Caki2 (cell line): ENCODE measurements around the gene RHEX. TPM values are rescaled to one million over a fixed set of nuclear protein-coding genes. Genes with fewer than 3 reads are reported as not detected.

ENCODE experiments used
- DNase-seq: peaks from one replicate; pipeline ENCODE4 v3.0.0-alpha.2; 2015; ENCODE audit warnings: low read depth
- in situ Hi-C: cut with HindIII; loops from 2 replicates; pipeline ENCODE4 v1.10.0; 2016; ENCODE audit warnings: low sequenced_read_pairs, low pct_unique_long_range_greater_than_20kb, mixed read lengths
- total RNA-seq: library from RNA; depleted of rRNA; stranded (reverse); fragments of >200 nt; shearing (Covaris generic); gene quantifications from 2 replicates; pipeline ENCODE4 v1.2.3, GENCODE V29; 2014; ENCODE audit warnings: low replicate concordance; rRNA removed

RHEX gene
- total RNA-seq, 1 experiment from 2014 or later, result 0.14 TPM

GRCh38 chr1:206127336-206127735 lies 74.4 kb downstream of the RHEX start:
- no peak for DNase-seq
- in situ Hi-C loops, result no loop called here

GRCh38 chr1:206128196-206128595 lies 75.2 kb downstream of the RHEX start:
- in situ Hi-C loops, result no loop called here
- DNase-seq, result no peak

GRCh38 chr1:206131037-206131436 lies 78.1 kb downstream of the RHEX start:
- in situ Hi-C loops, result no loop called here
- DNase-seq, result no peak

GRCh38 chr1:206133751-206134415 lies 80.9 kb downstream of the RHEX start:
- no peak for DNase-seq

GRCh38 chr1:206135248-206135647 lies 82.3 kb downstream of the RHEX start:
- no peak for DNase-seq
- in situ Hi-C loops, result no loop called here

More at GRCh38 chr1:206133751-206134415, 80.9 kb downstream of the RHEX start:
- in situ Hi-C loops, result no loop called here

- no peak for DNase-seq
- in situ Hi-C loops, result no loop called here
Measured at GRCh38 chr1:206136241-206136640, 83.3 kb downstream of the RHEX start.

GRCh38 chr1:206142011-206142410 lies 89.0 kb downstream of the RHEX start:
- in situ Hi-C loops, result no loop called here
- DNase-seq, result no peak

GRCh38 chr1:206142770-206143169 lies 89.8 kb downstream of the RHEX start:
- in situ Hi-C loops, result no loop called here
- no peak for DNase-seq

GRCh38 chr1:206143537-206144172 lies 90.7 kb downstream of the RHEX start:
- DNase-seq, result no peak
- in situ Hi-C loops, result no loop called here

GRCh38 chr1:206144605-206145004 lies 91.6 kb downstream of the RHEX start:
- no peak for DNase-seq
- in situ Hi-C loops, result no loop called here

GRCh38 chr1:206145771-206146290 lies 92.9 kb downstream of the RHEX start:
- in situ Hi-C loops, result no loop called here
- no peak for DNase-seq

Other genes with a start within 250 kb of the RHEX start
- 4.7 and 15.0 TPM in 2 replicates for gene SLC41A1, start 240.0 kb upstream of the RHEX start, total RNA-seq
- not detected in 2 replicates for gene PM20D1, start 203.0 kb upstream of the RHEX start, total RNA-seq
- gene SLC26A9, start 109.7 kb upstream of the RHEX start, total RNA-seq, result not detected in 2 replicates
- 1.1 and 1.4 TPM in 2 replicates for gene RAB7B, start 49.8 kb upstream of the RHEX start, total RNA-seq
- 0.54 TPM in 1 of 2 replicates, not detected in the other for gene CTSE, start 29.3 kb upstream of the RHEX start, total RNA-seq
- gene AVPR1B, start 64.2 kb downstream of the RHEX start, total RNA-seq, result not detected in 2 replicates
- gene FAM72A, start 149.7 kb downstream of the RHEX start, total RNA-seq, result 5.5 and 5.7 TPM in 2 replicates
- gene SRGAP2, start 150.4 kb downstream of the RHEX start, total RNA-seq, result 21.6 and 28.9 TPM in 2 replicates